SH-SY5Y (cell line): ENCODE measurements around the gene TRIM26.

Experiments
- GATA2 ChIP-seq: IDR thresholded peaks from 2 replicates; pipeline ENCODE4 v1.6.1; 2011; ENCODE audit warnings: mild to moderate bottlenecking, low read depth, low read length
- GATA3 ChIP-seq: IDR thresholded peaks from 2 replicates; pipeline ENCODE4 v1.6.1; 2011; ENCODE audit warnings: low read depth, mild to moderate bottlenecking, low read length, moderate library complexity

Gene TRIM26

GRCh38 chr6:30212865-30213666 is at the start of gene TRIM26:
TRIM26 (minus strand) TSS chr6:30213406; CDS start chr6:30199103, 14,303 bp downstream.
- TF ChIP-seq GATA3 (no peak), GATA2 (no peak)

DNA sequence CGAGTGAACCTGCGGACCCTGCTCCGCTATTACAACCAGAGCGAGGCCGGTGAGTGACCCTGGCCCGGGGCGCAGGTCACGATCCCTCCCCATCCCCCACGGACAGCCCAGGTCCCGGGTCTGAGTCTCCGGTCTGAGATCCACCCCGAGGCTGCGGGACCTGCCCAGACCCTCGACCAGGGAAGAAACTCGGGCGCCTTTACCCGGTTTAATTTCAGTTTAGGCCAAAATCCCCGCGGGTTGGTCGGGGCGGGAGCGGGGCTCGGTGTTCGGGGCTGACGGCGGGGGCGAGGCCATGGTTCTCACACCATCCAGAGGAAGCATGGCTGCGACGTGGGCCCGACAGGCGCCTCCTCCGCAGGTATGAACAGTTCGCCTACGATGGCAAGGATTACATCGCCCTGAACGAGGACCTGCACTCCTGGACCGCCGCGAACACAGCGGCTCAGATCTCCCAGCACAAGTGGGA is 46.9 kb upstream of the TRIM26 start:
- TF ChIP-seq GATA3 (no peak), GATA2 (no peak)

DNA sequence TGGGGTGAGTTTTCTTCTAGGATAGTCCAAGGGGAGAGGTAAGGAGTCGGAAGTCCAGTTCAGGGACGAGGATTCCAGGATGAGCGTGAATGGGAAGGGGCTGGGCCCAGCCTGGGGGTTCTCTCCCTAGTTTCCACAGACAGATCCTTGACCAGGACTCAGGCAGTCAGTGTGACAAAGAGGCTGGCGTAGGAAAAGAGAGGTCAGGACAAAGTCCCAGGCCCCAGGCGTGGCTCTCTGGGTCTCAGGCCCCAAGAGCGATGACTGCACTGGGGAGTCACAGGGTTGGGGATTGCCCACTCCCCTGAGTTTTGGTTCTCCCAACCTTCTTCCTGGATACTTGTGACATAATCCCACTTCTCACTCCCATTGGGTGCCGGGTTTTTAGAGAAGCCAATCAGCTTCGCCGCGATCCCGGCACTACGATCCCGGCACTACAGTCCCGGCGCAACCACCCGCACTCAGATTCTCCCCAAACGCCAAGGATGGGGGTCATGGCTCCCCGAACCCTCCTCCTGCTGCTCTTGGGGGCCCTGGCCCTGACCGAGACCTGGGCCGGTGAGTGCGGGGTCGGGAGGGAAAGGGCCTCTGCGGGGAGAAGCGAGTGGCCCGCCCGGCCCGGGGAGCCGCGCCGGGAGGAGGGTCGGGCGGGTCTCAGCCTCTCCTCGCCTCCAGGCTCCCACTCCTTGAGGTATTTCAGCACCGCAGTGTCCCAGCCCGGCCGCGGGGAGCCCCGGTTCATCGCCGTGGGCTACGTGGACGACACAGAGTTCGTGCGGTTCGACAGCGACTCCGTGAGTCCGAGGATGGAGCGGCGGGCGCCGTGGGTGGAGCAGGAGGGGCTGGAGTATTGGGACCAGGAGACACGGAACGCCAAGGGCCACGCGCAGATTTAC is 46.2 kb upstream of the TRIM26 start:
- TF ChIP-seq GATA2 (no peak), GATA3 (no peak)

DNA sequence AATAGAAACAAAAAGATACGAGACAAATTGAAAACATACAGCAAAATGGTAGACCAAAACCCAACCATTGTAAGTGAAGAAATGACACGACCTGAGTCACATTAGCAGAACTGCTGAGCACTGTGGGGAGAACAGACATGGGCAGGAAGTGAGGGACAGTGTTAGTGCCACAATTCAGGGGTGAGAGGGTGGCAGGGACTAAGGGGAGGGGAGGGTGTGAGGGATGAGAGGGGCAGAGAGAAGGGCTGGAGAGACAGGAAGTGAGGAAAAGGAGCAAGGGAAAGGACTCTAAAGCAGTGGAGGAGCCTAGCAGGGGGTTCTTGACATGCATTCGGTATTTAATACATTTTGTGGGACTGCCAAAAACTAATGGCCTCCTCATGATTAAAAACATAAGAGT is 45.0 kb upstream of the TRIM26 start:
- TF ChIP-seq GATA2 (no peak), GATA3 (no peak)

GRCh38 chr6:30244560-30244959 is 31.4 kb upstream of the TRIM26 start:
- TF ChIP-seq GATA3 (no peak), GATA2 (no peak)

- TF ChIP-seq GATA2 (no peak), GATA3 (no peak)
These were observed 25.1 kb upstream of the TRIM26 start for GRCh38 chr6:30238178-30238795.

DNA sequence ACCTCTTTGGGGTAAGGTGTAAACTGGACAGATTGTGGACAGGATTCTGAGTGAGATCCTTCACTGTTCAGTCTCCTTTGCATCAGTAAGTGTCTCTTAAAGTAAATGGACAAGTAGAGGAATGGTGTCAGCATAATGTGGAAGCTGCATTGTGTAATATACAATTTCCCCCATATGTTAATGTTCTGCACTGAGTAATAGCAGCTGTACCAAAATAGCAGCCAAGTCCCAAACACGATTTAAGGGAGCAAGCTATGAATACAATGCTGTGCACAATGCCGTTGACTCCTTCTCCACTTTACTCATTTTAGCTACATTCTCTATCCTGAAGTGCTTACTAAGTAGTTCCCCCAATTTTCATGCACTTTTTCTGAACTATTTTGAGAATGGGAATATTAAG is 21.1 kb upstream of the TRIM26 start:
- TF ChIP-seq GATA2 (no peak), GATA3 (no peak)

DNA sequence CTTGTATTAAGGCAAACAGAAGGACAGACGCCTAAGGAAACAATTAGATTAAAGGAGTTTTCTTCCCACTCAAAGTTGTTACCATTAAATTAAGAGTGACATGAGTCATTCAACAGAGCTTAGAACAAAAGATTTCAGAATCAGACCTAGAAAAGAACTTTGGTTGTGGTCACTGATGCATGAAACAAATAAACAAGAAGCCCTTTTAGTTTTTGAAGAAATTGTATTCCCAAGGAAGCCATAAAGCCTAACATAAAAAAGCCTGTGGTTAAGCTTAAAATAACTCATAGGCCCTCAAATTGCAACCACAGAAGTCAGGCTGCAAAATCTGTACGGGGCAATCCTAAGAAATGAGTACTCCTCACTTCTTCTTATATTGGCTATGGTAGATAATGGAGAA is 17.9 kb upstream of the TRIM26 start:
- TF ChIP-seq GATA2 (no peak), GATA3 (no peak)

DNA sequence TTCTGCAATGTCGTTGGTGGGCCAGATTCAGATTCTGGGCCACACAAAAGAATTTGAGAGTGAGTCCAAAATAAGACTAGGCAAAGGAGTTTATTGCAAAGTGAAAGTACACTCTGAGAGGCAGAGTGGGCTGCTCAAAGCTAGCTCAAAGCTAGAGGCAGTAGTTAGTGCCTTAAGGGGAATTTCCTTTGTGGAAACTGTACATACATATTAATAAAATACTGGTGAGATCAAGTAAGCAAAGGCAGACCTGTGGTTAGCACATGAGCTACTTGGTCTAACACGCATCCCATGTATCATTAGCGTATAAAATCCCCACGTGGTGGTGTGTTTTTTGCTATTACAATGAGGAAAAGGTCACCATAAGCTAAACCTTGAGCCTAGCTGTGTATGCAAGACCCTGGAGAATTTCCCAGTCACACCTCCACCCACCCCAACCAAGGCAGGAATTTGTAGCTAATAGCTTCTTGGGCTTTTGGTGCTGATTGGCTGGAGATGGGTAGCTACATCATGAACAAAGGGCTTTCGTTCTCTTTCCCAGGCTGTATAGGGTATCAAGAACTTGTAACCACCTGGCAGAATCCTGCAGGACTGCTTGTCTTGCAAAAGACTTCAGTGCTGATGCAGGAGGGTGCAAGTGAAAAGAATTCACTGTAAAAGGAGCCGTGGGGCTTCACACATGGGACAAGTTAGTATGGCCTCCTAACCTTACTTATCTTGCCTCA is 14.7 kb upstream of the TRIM26 start:
- TF ChIP-seq GATA3 (no peak), GATA2 (no peak)

DNA sequence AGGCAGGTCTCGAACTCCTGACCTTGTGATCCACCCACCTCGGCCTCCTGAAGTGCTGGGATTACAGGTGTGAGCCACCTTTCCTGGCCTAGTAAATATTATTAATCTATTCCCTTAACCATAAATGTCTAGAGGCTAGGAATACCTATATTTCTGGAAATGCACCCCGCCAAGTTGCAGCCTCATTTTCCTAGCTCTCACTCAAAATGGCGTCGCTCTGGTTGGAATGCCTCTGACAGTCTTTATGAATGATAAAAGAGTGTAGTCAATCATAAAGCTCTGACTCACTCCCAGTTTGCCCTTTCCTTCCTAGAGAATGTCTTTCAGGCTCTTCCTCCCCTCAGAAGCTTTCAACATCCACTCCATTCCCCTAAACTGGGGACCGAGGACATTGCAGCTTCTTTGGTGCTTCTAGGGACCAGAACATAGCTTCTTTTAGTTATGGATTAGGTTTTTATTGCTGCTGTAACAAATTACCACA is 14.1 kb upstream of the TRIM26 start:
- no peak for TF ChIP-seq GATA2
- no peak for TF ChIP-seq GATA3

DNA sequence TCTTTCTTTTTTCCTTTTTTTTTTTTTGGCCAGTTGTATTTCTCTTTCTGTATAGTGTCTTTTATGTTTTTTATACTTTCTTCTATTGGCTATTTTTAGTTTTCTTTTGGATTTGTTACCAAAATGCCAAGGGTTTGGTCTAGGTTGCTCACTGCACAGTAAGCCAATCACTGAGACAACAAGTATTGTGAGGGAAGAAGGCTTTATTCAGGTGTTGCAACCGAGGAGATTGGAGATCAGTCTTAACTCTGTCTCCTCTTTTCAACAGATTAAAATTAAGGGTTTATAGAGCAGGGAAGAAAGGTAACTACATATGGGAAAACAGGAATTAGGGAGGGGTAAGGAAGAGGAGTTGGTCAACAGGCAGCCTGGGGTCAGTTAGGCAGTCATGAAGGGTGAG is 10.1 kb upstream of the TRIM26 start:
- TF ChIP-seq GATA3, result no peak
- TF ChIP-seq GATA2, result no peak

GRCh38 chr6:30219244-30219643 is 6.0 kb upstream of the TRIM26 start:
- no peak for TF ChIP-seq GATA3
- no peak for TF ChIP-seq GATA2

- no peak for TF ChIP-seq GATA2
- no peak for TF ChIP-seq GATA3
These were observed 2.9 kb upstream of the TRIM26 start for GRCh38 chr6:30216096-30216495.
